Stomach (tissue), 4 donors: ENCODE data around the gene HOXD1.

Experiments used
- POLR2A ChIP-seq, 4 donors: fragments of 450-650 bp; IDR thresholded peaks; one replicate each; pipeline ENCODE4 v1.6.1; 2016; ENCODE audit warnings: antibody characterized with exemption in 4 of 4, control low read depth in 2 of 4, mild to moderate bottlenecking in 1 of 4, moderate library complexity in 1 of 4
- POLR2AphosphoS5 ChIP-seq, 3 donors: sonication (generic); formaldehyde crosslinking; IDR thresholded peaks; one replicate each; pipeline ENCODE4 v1.6.1; 2016; ENCODE audit warnings: antibody characterized with exemption in 3 of 3

GRCh38 chr2:176164201-176164600 is 24.3 kb upstream of the HOXD1 start:
- TF ChIP-seq POLR2AphosphoS5 (IDR thresholded peaks at IDR 0.05) (no peak), POLR2A (IDR thresholded peaks at IDR 0.05) (no peak)
